A549 (cell line): ENCODE results near the gene PCNX3.

Experiments used
- CBX8 ChIP-seq: fragments of 200-600 bp; sonication (generic); IDR thresholded peaks from 2 replicates; pipeline ENCODE4 v1.6.1; 2016
- JUN ChIP-seq, 2 experiments: fragments of >200 bp; sonication (Bioruptor Twin); formaldehyde crosslinking; IDR thresholded peaks; 2 replicates in 1 of 2; 3 replicates in 1 of 2; pipeline ENCODE4 v1.6.1; 2016 to 2017
- POLR2A ChIP-seq: IDR thresholded peaks from 2 replicates; pipeline ENCODE4 v1.6.1; 2012; ENCODE audit warnings: mild to moderate bottlenecking, low read length
- POLR2AphosphoS2 ChIP-seq: conservative IDR thresholded peaks from 2 replicates; pipeline ENCODE4 v1.6.1; 2012; ENCODE audit warnings: low read length, improper control_type of control experiment, inconsistent platforms
- RAD21 ChIP-seq, 2 experiments: fragments of >200 bp in 1 of 2; sonication (Bioruptor Twin) in 1 of 2; formaldehyde crosslinking in 1 of 2; IDR thresholded peaks in 1 of 2; conservative IDR thresholded peaks in 1 of 2; 2 replicates in 1 of 2; 3 replicates in 1 of 2; pipeline ENCODE4 v1.6.1; 2012 to 2018; ENCODE audit warnings: inconsistent platforms in 1 of 2
- TF ChIP-seq, protein P1 (sequence below): fragments of >200 bp; sonication (Bioruptor Twin); formaldehyde crosslinking; IDR thresholded peaks from 3 replicates; pipeline ENCODE4 v1.5.1; 2016

DNA sequence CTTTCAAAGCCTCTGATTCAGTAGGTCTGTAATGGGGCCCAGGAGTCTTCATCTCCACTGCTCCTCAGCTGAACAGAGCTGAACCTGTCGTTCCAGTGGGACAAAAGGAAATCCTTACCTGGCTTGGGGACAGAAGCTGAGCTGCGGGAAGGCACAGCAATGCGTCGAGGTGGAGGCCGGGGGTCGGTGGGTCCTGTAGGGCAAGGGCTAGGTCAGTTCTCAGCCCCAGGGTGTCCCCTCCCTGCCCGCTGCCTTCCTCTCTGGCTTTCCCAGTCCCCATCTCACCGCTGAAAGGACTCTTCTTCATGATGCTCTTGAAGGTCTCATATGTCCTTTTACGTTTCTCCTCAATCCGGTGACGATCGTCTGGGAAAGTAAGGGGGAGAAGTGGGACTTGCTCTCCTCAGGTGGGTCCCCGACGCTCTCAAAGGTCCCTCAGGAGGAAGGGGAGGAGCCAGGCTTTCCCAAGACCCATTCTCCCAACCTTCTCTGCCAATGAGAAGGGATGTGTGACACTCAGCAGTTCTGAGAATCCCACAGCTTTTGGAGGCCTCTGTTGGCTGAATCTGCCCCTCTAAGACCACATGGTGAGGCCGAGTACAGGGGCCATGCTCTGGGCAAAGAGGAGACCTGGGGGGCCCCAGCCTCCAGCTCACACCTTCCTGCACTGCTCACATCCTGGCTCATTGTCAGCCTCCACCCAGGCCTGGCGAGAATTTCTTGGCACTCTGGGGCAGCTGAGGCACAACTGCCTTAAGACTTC is 40.2 kb downstream of the PCNX3 start:
- TF ChIP-seq, protein P1, sequence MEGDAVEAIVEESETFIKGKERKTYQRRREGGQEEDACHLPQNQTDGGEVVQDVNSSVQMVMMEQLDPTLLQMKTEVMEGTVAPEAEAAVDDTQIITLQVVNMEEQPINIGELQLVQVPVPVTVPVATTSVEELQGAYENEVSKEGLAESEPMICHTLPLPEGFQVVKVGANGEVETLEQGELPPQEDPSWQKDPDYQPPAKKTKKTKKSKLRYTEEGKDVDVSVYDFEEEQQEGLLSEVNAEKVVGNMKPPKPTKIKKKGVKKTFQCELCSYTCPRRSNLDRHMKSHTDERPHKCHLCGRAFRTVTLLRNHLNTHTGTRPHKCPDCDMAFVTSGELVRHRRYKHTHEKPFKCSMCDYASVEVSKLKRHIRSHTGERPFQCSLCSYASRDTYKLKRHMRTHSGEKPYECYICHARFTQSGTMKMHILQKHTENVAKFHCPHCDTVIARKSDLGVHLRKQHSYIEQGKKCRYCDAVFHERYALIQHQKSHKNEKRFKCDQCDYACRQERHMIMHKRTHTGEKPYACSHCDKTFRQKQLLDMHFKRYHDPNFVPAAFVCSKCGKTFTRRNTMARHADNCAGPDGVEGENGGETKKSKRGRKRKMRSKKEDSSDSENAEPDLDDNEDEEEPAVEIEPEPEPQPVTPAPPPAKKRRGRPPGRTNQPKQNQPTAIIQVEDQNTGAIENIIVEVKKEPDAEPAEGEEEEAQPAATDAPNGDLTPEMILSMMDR, result no peak
- no peak; the same call in 1 of the 2 replicates for TF ChIP-seq POLR2AphosphoS2
- no peak for TF ChIP-seq RAD21 (conservative IDR thresholded peaks at IDR 0.05 in 1 of 2, IDR thresholded peaks at IDR 0.05 in 1 of 2)
- no peak for TF ChIP-seq POLR2A
- TF ChIP-seq CBX8, result no peak
- TF ChIP-seq JUN (IDR thresholded peaks at IDR 0.05), result no peak
